ENCODE measurements around the gene TMC4.
"Not testable (repeated sequence)": the region's sequence is repeated elsewhere in the genome, so short reads cannot be mapped to it uniquely, and the experiment has no call there.

The TMC4 gene

GRCh38 chr19:54172471-54173358, at the start of gene TMC4:
TMC4 (minus strand) TSS chr19:54173160; CDS start chr19:54173117, 43 bp downstream.
- FAIRE-seq (no peak), DNase-seq (ENCODE audit: insufficient read length, low spot score) (no peak)

GRCh38 chr19:54221947-54222346, 49.0 kb upstream of the TMC4 start:
- DNase-seq (ENCODE audit: insufficient read length, low spot score); FAIRE-seq: not testable (repeated sequence)

- not testable (repeated sequence) for DNase-seq (ENCODE audit: insufficient read length, low spot score); FAIRE-seq
Measured at GRCh38 chr19:54219702-54220101, 46.7 kb upstream of the TMC4 start.

GRCh38 chr19:54218960-54219661, 46.2 kb upstream of the TMC4 start:
- FAIRE-seq: no peak
- DNase-seq (ENCODE audit: insufficient read length, low spot score): no peak

GRCh38 chr19:54218259-54218658, 45.3 kb upstream of the TMC4 start:
- FAIRE-seq (no peak), DNase-seq (ENCODE audit: insufficient read length, low spot score) (no peak)

- FAIRE-seq; DNase-seq (ENCODE audit: insufficient read length, low spot score): not testable (repeated sequence)
Measured at GRCh38 chr19:54217517-54218247, 44.7 kb upstream of the TMC4 start.

GRCh38 chr19:54216869-54217268, 43.9 kb upstream of the TMC4 start:
- FAIRE-seq: no peak
- no peak for DNase-seq (ENCODE audit: insufficient read length, low spot score)

- not testable (repeated sequence) for FAIRE-seq
Measured at GRCh38 chr19:54214734-54215133, 41.8 kb upstream of the TMC4 start.

GRCh38 chr19:54214217-54214616, 41.3 kb upstream of the TMC4 start:
- not testable (repeated sequence) for FAIRE-seq; DNase-seq (ENCODE audit: insufficient read length, low spot score)

More at GRCh38 chr19:54214734-54215133, 41.8 kb upstream of the TMC4 start:
- not testable (repeated sequence) for DNase-seq (ENCODE audit: insufficient read length, low spot score)

GRCh38 chr19:54211235-54211634, 38.3 kb upstream of the TMC4 start:
- FAIRE-seq (no peak), DNase-seq (ENCODE audit: insufficient read length, low spot score) (no peak)

- FAIRE-seq: no peak
- DNase-seq (ENCODE audit: insufficient read length, low spot score): no peak
Measured at GRCh38 chr19:54209811-54210494, 37.0 kb upstream of the TMC4 start.

GRCh38 chr19:54209058-54209810, 36.3 kb upstream of the TMC4 start:
- FAIRE-seq (no peak), DNase-seq (ENCODE audit: insufficient read length, low spot score) (no peak)

GRCh38 chr19:54208784-54209057, 35.8 kb upstream of the TMC4 start:
- no peak for DNase-seq (ENCODE audit: insufficient read length, low spot score)

GRCh38 chr19:54207983-54208783, 35.2 kb upstream of the TMC4 start:
- DNase-seq (ENCODE audit: insufficient read length, low spot score) (no peak), FAIRE-seq (peak; percentile 78)

More at GRCh38 chr19:54208784-54209057, 35.8 kb upstream of the TMC4 start:
- no peak for FAIRE-seq

- FAIRE-seq (no peak), DNase-seq (ENCODE audit: insufficient read length, low spot score) (no peak)
Measured at GRCh38 chr19:54207676-54207982, 34.7 kb upstream of the TMC4 start.

- DNase-seq (ENCODE audit: insufficient read length, low spot score); FAIRE-seq: not testable (repeated sequence)
Measured at GRCh38 chr19:54207193-54207592, 34.2 kb upstream of the TMC4 start.

- DNase-seq (ENCODE audit: insufficient read length, low spot score) (no peak), FAIRE-seq (no peak)
Measured at GRCh38 chr19:54206831-54207177, 33.8 kb upstream of the TMC4 start.

GRCh38 chr19:54206030-54206830, 33.3 kb upstream of the TMC4 start:
- FAIRE-seq: no peak
- DNase-seq (ENCODE audit: insufficient read length, low spot score): no peak

All from GM19239 (cell line).